HG02678 (cell line): Measurements from ENCODE around the gene MSI2.

Source experiments
- ATAC-seq: cut with Tn5 transposase; IDR thresholded peaks from one replicate; pipeline ENCODE4 v1.9.1; 2021; ENCODE audit warnings: mild to moderate bottlenecking, moderate library complexity; ENCODE audit not compliant: unreplicated experiment

MSI2 gene

GRCh38 chr17:57643062-57643461 lies 386.7 kb downstream of the MSI2 start:
- no peak for ATAC-seq

DNA sequence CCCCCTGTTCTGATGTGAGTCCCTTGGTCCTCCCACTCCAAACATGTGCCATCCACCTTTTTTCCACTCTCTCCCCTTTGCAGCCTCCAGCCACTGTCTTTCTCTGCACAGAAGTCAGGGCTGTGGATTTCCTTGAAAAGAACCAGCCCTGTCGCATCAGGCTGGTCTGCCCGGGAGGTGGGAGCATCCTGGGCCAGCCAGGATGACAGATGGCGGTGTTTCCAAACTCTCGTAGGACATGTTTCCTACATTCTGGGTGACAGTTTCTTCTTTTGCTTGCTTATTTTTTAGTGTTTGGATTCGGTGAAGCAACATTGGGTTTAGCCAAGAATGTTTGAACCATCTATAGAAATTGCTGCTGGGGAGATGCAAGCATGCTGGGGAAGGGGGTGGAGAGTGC lies 388.0 kb downstream of the MSI2 start:
- no peak for ATAC-seq

GRCh38 chr17:57645950-57646665 lies 389.8 kb downstream of the MSI2 start:
- no peak for ATAC-seq

- no peak for ATAC-seq
These were observed 392.4 kb downstream of the MSI2 start for GRCh38 chr17:57648720-57649119.

DNA sequence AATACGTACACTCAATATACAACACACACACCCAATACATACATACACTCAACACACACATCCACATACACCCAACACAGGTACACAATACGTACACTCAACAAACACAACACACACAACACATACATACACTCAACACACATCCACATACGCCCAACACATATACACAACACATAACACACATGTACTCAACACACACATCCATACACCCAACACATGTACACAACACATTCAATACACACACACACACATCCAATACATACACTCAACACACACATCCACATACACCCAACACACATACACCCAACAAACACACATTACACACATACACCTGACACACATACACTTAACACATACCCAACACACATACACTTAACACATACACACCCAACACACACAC lies 392.9 kb downstream of the MSI2 start:
- no peak for ATAC-seq

DNA sequence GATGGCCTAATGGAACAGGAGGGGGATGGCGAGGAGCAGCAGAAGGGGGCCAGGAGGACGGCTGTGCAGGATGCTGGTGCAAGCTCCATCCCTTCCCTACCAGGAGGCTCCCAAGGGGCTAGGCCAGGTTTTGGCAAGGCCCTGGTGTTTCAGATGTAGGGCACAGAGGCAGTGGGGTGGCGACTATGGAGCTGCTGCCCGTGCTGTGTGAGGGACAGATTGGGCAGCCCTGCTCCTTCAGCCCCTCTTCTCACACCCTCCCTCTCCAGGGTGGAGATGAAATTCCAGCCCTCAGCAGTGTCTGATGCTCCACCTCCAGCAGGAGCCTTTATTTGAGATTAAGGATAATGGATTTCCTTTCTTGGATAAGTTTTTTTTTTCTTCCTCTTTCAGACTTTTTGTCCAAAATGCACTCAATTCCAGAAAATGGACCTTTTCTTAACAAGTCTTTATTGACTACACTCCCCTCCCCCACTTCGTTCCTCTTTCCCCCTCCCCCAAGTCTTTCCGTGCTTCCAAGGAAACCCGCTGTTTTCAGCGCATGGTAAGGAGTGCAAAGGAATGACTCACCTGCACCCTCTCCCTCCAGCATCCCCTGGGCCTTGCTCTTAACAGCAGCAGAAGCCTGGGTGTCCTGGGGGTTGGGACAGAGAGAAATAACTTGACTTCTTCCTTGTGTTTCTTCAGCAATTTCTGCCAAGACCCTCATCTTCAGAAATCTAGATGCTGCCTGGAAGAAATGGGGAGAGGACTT lies 393.6 kb downstream of the MSI2 start:
- no peak for ATAC-seq

DNA sequence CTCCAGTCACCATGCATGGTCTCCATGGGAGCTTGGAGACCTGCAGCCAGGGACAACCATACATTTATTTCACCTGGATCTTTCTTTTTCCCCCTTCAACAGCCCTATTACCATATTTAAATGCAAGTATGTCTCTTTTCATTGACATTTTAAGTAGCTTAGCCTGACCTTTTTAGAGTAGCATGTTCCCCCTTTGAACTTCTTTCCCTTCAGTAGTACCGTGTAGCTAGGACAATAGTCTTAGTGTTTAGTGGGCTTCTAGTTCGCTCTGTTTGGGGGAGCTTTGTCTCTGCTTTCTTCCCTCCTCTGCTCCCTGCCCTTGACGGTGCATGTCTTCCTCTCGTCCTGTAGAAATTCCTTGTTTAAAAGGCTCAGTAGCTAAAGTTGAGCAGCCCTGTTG lies 394.2 kb downstream of the MSI2 start:
- no peak for ATAC-seq

DNA sequence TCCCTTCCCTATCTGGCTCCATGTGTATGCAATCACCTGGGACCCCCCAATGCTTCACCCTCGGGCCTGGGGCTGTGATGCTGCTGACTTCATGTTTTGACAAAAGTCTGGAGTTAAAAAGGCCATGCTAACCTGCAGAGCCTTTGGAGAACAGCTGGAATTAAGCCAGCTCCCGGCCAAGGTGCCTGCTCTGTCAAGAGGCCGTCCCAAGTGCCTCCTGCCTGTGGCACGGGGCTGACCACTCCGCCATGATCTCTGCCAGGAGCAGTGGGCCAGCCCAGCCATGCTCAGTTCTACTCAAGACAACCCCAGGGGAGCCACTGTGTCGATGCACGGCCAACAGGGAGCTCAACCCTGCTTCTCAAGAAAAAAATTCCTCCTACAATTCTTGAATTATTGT lies 395.1 kb downstream of the MSI2 start:
- no peak for ATAC-seq

DNA sequence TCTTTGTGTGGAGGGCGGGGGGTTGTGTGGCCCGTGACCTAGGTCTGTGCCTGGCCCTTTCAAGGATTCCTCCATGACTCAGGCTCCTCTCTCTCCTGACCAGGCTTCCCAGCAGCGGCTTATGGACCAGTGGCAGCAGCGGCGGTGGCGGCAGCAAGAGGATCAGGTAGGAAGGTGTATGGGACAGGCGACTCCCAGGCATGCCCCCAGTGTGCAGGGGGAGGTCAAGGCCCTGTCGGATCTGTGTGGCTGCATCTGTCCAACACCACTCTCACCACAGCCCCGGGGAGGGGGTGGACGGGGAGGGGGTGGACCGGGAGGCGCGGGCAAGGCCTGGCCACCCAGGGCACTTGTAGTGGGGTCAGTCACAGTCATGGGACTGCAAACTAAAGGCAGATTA lies 395.7 kb downstream of the MSI2 start:
- ATAC-seq = no peak

- ATAC-seq = no peak
These were observed 396.5 kb downstream of the MSI2 start for GRCh38 chr17:57652811-57653210.

DNA sequence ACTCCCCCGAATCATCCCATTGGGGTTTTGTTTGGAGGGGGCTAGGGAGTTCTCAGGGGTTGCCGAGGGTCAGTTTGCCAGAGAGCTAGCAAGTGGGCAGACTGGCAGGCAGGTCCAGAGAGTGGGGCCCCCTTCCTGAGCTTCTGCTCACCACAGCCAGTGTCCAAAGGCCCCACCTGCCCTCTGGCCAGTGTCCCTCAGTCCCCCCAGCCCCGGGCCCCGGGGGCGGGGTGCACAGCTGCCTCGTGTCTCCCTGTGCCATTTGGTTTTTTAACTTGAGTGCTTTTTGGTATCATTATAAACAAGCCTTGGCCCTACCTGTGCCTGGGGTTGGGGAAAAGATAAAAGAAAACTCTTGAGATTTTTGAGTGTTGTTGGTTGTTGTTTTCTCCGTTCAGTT lies 397.0 kb downstream of the MSI2 start:
- ATAC-seq = no peak

GRCh38 chr17:57654040-57654775 lies 397.9 kb downstream of the MSI2 start:
- no peak for ATAC-seq

GRCh38 chr17:57655553-57655952 lies 399.2 kb downstream of the MSI2 start:
- ATAC-seq = no peak

DNA sequence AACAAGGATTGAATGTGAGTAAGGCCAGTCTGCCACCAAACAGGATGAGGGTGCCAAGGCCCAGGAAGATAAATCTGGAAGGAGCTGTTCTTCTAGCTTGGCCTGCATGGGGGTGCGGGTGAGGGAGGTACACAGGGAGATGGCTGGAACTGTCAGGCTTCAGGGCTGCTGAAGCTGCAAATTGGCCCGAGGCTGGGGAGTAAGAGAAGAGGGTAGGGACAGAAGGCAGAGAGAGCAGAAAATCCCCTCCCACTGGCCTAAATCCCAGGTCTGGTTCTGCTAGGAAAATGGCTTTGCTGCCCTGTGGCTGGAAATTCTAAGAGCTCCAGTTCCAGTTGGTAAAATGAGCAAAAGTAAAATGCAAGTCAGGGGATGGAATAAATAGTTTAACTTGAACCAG lies 400.9 kb downstream of the MSI2 start:
- no peak for ATAC-seq

DNA sequence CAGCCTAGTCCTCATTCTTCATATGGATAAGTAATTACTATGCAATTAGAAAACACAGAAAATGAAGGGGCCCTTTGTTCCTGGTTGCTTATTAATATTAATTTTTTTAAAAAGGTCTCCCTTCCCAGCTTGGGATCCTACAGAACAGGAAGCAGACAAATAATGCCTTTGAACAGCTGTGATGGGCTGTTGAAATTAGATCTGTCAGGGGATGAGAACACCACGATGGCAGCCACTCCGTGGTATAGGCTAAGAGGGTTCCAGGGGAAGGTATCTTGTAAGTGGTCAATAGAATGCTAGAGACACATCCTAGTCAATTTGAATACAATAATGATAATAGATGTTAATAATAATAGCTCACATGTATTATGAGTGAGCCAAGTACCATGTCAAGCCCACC lies 405.7 kb downstream of the MSI2 start:
- no peak for ATAC-seq

- no peak for ATAC-seq
These were observed 406.5 kb downstream of the MSI2 start for GRCh38 chr17:57662644-57663308.

GRCh38 chr17:57663326-57664070 lies 407.2 kb downstream of the MSI2 start:
- ATAC-seq = no peak

DNA sequence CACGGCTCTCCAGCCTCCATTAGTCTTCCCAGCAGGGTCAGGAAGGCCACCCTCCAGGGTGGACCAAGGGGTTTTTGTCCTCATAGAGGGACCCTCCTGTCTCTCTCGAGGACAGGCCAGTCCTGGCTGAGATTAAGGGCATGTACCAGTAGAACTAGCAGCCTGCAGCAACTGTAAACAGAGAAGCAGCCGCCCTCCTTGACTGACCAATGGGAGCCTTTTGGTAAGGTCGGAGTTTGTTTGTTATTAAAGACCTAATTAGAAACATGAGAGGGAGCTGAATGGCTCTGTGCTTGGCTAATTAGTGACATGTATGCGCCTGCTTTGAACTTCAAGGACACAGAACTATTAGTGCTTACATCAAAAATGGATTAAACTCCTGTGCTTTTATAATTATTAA lies 408.8 kb downstream of the MSI2 start:
- ATAC-seq = no peak

DNA sequence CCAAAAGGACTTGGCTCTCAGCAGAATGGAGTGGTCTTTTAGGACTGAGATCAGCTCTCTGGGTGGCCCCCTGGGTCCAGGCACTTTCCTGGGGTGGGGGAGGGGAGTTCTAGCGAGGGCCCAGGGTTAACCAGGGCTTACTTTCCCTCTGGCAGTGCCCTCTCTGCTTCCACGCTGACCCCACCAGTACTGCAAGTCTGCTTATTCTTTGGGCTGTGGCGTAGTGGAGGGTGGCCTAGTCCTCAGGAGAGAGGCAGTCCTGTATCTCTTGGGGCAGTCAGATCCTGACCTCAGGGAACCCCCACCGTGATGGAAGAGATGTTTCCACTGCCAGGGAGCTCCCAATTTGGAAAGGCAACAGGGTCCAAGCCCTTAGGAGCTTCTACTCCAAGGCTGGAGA lies 409.4 kb downstream of the MSI2 start:
- ATAC-seq = no peak

- ATAC-seq = no peak
These were observed 410.0 kb downstream of the MSI2 start for GRCh38 chr17:57666201-57666870.
